Activated CD4-positive, alpha-beta T cell treated with anti-CD3 and anti-CD28 coated beads, Interleukin-2, Interleukin-4, amounts not matched to agents 100 ng/mL and 50 ng/mL, durations not matched to agents 16 hours and 8 hours (primary cell): ENCODE results near the gene GAK.

Experiments used
- DNase-seq: peaks from one replicate; pipeline ENCODE4 v3.0.0-alpha.2; 2020; ENCODE audit warnings: low spot score

The GAK gene

DNA sequence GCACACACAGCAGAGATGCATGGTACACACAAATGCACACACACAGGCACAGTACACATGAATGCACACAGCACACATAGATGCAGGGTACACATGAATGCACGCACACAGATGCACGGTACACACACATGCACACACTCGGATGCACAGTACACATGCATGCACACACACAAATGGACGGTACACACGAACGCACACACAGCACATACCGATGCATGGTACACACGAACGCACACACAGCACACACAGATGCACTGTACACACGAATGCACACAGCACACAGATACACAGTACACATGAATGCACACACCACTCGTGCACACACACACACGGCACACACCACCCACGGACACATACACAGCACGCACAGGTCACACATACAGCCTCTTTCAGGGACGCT, 62.3 kb downstream of the GAK start:
- DNase-seq: no peak

DNA sequence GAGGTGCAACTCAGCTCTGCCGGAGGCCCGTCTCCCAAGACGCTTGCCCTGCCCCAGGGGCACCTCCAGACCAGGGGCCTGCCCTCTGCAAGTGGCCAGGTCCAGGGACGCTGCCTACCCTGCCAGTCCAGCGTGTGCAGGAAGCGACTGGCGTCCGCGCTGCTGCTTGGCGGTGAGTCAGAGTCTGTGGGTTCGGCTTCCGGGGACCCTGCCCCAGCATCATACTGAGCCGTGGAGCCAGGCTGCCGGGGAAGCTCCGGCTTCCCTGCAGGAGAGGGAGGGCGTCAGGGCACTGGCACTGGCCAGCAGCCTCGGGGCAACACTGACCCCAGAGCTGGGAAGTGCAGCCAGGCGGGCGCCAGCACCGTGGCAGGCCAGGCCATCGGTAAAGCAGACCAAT, 63.7 kb downstream of the GAK start:
- no peak for DNase-seq

DNA sequence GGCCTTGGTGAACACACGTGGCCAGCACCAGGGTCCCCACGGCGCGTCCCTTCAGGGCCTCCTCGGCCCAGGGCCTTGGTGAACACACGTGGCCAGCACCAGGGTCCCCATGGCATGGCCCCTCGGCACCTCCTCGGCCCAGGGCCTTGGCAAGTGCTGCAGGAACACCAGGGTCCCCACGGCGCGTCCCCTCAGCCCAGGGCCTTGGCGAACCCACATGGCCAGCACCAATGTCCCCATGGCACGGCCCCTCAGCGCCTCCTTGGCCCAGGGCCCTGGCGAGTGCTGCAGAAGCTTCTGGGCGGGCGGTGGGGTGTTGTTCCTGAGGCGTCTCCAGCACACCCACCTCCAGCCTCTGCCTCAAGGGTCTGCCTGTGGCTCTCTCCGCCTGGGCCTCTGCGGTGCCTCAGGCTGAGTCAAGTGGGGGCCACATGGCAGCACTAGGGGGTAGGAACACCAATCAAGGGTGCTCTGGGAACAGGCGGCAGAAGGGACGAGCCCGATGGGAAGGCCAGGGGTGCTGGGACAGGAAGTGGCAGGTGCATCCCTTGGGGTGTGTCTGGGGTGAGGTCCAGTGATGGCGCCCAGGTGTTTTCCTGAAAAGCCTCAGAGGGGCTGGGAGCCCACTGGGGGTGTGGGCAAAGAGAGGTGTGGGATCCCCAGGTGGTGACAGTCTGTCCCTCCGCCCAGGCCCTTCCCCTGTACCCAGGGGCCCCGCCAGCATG, 64.4 kb downstream of the GAK start:
- DNase-seq: no peak

DNA sequence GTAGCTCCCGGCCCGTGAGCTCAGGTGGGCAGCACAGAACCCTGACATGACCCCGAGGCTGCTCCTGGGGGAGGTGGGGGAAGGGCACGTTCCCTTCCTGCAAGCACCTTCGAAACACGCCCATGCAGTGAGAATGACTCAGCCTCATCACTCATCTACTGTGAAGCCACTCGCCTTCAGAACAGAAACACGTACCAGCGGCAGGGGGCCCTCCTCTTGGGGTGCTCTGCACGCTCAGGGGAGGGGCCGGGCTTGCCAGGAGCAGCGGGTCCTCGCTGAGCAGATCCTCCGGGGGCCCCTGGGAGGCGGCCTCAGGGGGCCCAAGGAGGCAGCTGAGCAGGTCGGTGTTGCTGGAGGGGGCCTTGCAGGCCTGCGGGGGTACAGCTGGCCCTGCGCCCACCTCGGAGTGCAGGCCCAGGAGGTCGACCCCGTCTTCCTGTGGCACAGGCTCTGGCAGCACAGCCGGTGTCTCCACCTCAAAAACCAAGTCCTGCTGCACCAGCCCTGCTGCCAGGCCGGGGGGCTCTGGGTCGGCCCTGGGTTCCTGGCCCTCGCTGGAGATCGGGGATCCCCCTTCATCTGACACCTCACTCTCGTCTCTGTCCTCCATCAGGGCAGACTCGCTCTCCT, 65.2 kb downstream of the GAK start:
- DNase-seq: no peak

DNA sequence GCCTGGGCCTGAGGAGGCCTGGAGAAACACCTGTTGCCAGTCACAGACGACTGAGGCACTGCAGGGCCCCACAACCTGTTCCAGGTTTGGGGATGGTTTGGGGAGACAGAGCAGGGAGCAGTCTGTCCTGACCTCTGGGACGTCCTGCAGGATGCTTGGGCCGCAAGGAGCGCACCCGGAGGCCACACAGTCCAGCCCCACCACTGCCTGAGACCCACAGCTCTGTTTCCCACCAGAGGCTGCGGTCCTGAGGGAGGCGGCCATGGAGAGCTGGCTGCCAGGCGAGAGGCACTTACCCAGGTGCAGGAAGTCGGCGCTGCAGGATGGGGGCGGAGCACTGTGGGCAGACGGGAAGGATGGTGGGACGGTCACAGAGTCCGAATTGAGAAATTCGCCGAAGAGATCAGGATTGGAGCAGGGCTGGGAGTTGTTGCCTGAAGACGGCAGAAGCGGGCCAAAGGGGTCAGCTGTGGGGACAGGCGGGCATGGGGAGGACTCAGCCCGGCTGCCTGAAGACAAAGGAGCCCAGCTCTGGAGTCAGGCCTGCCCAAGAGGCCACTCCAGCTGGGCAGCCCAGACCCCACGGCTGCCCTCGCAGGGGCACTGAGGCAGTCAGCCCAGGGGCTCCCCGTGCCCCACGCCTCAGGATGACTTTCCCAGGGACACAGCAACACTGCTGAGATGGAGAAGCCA, 65.9 kb downstream of the GAK start:
- DNase-seq: no peak

DNA sequence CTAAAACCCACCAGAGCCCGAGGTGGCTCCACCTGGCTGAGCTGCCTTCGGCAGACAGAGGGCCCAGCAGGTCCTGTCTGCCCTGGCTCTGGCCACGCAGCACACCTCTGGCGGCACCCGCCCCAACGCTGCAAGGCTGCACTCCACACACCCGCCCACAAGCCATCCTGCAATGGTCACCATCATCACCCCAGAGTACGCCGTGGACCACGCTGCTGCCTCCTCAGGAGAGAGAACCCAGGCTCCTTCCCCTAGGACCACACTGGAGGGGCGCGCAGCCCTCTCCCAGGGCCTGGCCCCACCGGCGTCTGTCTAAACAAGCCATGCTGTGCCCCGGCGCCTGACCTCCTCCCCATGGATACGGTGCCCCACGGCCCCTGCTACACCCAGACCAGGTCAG, 66.5 kb downstream of the GAK start:
- no peak for DNase-seq

DNA sequence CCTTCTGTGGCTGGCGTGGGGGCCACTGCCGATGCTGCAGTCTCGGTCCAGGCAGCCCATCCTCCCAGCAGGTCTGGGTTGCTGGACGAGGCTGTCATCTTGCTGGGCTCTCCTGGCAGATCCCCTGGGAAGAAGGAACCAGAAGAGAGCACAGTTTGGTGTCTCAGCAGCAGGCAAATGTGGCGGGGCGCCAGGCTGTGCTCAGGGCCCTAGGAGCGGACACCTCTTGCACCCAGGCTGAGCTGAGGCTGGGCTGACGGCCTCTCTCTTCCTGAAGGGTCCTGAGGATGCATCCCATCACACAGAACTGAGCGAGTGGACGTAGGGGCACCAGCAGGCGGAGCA, 67.0 kb downstream of the GAK start:
- no peak for DNase-seq

DNA sequence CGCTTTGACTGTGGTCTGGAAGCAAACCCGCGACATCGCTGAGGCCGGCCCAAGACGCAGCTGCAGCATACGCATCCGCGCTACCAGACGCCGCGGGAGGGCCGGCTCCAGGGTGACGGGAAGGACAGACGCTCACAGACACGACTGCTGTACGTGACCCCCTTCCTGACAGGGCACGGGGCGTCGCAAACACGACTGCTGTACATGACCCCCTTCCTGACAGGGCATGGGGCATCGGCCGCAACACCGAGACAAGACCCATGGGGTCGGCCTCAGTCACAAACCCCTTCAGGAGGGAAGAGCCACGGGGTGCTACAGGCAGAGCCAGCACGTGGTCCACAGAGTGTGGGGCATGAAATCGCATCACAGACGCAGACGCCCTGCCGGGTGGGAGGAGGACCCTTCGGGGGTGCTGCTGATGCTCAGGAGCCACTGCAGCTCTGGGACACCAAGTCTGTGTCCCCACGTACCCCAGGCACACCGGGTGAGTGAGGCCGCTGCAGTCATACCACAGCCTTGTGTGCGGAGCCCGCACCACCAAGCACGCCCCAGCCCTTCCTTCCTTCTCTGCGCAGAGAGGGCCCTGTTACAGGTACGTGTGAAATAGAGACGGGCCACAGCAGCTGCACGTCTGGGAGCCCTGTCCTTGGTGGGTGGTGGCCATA, 67.5 kb downstream of the GAK start:
- DNase-seq: no peak

DNA sequence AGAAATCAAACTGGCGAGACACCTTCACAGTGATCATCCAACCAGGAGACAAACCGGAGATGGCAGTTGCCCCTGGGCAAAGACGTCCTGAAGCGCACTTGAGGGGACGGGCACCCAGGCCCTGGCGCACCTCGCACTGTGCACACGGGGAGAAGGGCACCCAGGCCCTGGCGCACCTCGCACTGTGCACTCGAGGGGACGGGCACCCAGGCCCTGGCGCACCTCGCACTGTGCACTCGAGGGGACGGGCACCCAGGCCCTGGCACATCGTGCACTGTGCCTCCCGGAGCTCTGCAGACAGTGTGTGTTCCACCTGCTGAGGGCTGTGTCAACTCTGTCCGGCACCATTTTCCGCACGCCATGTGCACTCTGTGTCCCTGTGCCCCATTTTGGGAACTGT, 71.6 kb downstream of the GAK start:
- DNase-seq: no peak

DNA sequence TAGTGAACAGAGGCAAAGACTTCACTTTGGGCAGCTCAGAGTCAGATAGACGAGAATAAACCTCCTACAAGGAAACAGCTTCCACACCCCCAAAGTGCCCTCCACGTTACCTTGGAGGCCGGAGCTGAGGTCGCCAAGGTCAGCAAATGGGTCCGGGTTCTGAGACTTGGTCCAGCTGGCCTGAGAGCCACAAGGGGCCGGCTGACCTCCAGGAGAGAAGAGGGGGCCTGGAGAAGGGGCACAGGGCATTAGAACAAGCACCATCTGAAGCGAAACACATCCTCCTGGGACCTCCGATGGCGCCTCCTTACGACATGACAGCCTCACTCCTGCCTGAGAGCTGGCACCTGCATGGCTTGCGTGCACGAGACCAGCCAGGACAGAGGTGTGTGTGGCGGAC, 72.6 kb downstream of the GAK start:
- DNase-seq: no peak

DNA sequence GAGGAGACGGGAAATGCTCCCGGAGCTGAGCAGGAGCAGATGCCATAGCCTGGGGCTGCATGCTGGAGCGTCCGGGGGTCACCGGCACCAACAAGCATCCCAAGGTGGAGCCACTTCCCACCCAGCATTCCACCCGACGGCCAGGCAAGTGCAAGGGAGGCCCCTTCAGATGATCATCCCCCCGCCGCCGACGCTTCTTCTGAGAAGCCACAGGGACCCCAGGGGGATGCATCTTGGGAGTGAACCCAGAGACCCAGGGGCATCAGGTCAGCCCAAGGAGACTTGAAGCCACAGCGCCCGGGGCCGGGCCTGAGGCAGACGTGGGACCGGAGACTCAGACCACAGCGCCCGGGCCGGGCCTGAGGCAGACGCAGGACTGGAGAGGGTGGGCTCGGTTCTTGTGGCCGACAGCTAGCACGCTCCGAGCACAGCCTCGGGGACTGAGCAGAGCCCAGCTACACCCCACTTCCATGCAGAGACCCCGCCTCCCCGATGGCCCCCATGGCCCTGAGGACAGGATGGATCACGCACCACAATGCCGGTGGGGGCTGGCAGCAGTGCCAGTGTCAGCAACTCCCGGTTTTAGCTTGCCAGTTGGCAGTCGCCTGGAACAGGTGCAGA, 73.2 kb downstream of the GAK start:
- no peak for DNase-seq

DNA sequence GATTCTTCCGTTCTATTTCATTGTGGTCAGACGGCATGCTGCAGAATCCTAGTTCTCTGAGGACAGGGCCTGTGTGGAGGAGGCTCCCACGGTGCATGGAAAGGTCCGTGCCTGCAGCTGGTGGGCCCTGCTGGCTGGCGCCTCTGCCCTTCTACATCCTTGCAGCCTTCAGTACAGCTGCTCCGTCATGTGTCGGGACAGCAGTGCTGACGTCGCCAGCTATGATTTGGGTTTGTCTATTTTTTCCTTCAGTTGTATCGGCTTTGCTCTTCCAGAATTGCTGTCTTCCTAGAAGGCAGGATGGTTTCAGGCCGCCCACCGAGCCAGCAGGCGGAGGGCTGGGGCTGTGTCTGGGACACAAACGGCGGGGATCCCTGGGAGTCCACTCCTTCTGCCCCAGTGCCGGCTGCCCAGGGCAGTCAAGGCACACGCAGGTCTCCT, 74.1 kb downstream of the GAK start:
- no peak for DNase-seq

DNA sequence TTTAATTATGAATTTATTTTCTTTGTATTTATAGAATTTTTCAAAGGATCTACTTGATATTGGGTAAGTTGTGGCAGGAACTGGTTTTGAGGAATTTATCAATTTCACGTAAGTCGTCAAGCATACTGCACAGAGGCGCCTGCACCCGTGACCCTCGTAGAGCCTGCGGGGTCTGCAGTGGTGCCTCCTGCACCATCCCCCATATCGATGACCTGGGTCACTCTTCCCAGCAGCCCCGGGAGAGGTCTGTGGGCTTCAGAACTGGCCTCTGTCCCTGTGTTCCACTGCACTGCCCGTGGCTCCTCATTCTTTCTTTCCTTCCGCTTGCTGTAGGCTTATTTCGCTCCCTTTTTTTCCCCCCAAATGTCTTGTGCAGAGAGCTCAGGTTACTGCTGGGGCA, 74.7 kb downstream of the GAK start:
- no peak for DNase-seq

DNA sequence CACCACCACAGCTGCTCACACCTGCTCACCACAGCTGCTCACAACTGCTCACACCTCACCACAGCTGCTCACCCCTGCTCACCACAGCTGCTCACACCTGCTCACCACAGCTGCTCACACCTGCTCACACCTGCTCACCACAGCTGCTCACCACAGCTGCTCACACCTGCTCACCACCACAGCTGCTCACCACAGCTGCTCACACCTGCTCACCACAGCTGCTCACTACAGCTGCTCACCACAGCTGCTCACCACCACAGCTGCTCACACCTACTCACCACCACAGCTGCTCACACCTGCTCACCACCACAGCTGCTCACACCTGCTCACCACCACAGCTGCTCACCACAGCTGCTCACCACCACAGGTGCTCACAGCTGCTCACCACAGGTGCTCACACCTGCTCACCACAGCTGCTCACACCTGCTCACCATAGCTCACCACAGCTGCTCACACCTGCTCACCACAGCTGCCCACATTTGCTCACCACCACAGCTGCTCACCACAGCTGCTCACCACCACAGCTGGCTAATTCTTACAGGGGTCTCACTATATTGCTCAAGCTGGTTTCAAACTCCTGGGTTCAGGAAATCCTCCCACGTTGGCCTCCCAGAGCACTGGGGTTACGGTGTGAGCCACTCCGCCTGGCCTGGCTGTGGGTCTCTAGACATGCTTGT, 75.8 kb downstream of the GAK start:
- DNase-seq: no peak

DNA sequence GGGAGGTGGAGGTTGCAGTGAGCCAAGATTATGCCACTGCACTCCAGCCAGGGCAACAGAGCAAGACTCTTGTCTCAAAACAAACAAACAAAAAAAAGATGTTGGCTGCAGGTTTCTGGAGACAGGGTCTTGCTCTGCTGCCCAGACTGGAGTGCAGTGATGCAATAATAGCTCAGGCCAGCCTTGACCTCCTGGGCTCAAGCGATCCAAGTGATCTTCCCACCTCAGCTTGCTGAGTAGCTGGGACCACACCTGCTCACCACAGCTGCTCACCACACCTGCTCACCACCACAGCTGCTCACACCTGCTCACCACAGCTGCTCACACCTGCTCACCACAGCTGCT, 76.3 kb downstream of the GAK start:
- no peak for DNase-seq

DNA sequence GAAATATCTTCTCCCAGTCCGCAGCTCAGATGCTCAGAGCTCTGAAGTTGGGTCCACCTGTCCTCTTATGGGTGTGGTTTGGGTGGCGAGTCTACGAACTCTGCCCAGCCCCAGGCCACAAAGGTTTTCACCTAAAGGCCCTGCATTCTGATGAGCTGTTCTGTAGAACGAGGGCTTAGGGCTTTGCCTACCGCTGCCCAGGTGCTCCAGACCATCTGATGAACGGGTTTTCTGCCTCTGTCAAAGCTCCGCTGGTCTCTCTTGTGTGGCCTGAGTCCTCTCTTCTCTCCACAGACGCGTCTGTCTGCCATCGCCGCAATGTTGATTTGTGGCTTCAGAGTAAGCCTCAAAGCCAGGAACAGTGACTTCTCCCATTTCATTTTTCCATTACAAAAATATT, 77.8 kb downstream of the GAK start:
- DNase-seq: no peak

DNA sequence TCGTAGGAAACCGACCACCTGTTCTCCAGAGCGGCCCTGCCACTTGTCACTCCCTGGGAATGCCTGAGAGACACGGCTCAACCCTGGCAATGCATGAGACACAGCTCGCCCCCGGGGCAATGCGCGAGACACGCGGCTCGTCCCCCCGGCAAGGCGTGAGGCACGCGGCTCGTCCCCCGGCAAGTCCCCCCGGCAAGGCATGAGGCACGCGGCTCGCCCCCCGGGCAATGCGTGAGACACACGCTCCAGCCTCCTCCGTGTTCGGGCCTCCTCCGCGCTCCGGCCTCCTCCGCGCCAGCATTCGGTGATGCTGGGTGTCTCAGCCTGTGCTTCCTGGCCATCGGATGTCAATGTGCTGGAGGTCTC, 78.7 kb downstream of the GAK start:
- no peak for DNase-seq

DNA sequence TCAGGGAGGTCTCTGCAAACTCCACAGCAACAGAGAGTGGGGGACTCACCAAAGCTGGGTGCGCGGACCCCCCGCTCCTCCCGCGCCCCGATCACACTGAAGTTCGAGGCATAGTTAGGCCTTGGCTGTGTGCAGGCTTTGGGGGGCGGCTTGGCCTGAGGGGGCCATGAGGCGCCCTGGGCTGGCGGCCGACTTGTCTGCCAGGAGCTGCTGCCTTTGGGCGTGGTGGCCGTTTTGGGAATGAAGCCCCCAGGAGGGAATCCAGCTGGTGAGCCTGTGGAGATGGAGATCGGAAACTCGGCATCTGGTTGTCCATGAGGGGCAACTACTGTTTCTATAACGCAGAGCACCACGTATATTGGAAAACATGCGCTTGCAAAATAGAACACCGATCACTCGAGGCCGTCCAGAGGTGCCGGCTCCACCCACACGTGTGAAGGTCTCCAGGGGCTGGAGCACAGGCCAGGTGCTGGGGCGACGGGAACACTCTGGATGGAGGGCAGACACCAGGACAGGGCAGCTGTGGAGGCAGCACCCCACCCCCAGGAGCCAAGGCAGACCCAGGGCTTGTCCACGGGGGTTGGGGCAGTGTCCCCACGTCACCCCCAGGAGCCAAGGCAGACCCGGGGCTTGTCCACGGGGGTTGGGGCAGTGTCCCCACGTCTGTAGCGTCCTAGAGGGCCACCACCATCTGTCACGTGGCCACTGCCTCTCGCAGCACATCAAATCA, 80.2 kb downstream of the GAK start:
- DNase-seq: no peak

DNA sequence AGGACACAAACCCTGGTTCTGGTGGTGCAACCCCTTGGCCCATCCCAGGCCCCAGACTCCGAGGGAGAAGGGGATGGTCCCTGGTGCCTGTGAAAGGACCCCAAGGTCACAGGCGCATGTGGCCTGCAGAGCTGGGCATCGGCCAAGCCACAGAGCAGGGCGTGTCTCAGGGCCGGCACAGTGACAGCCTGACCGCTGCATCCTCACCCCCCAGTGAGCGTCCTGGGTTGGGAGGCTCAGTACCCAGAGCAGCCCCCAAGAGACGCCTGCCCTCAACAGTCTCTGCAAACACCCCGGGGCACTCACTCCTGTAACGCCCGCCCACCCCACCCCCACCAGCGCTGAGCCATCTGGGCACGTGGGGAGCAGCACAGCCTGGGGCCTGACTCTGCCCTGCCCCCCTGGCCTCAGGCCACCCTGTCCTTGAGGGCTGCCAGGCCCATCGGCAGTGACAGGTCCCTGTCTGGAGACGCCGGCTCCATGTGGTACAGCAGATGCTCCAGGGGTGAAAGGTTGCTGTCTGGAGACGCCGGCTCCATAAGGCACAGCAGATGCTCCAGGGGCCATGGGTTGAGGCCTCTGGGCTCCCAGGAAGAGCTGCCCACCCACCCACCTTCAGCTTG, 81.7 kb downstream of the GAK start:
- no peak for DNase-seq

DNA sequence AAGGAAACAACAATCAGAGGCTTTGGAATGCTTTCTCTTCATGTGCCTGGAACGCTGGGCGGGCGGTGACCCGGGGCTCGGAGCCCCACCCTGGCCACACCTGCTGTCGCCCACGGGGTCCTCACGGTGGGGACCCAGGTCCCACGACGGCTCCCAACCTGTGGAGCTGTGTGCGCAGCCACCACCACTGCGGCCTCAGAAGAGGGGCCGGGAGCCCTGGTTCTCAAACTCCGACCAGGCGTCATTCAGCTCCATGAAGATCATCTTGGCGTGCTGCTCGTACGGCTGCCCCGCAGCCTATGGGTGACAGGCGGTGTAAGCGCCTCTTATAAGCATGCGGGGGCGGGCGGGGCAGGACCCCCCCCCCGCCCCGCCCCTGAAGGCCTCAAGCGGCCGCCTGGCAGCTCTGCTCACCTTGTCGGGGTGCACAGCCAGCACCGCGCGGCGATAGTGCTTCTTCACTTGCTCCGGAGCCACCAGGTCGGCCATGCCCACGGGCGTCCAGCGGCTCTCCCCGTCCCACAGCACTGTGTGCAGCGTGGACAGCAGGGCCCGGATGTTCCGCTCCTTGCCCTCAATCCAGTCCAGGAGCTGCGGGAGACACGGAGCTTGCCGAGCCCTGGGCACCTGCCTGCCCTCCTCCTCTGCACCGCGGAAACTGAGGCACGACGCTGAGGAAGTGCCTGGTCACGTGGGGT, 82.5 kb downstream of the GAK start:
- DNase-seq: no peak
